GM12873 (cell line): ENCODE data around the gene ZC2HC1C.

Source experiments
- CTCF ChIP-seq: IDR thresholded peaks from 2 replicates; pipeline ENCODE4 v1.5.1; 2012; ENCODE audit warnings: low read depth, mild to moderate bottlenecking, moderate library complexity, low read length, control low read depth; ENCODE audit not compliant: insufficient read depth; ENCODE audit errors: missing control alignments

Gene ZC2HC1C

GRCh38 chr14:75053396-75054291, 15.8 kb upstream of the ZC2HC1C start:
- no peak for TF ChIP-seq CTCF

GRCh38 chr14:75054421-75054820, 15.0 kb upstream of the ZC2HC1C start:
- no peak for TF ChIP-seq CTCF

GRCh38 chr14:75059642-75060041, 9.8 kb upstream of the ZC2HC1C start:
- TF ChIP-seq CTCF = no peak

- TF ChIP-seq CTCF = no peak
These were observed 9.0 kb upstream of the ZC2HC1C start for GRCh38 chr14:75060420-75060819.

GRCh38 chr14:75063013-75063412, 6.4 kb upstream of the ZC2HC1C start:
- TF ChIP-seq CTCF = no peak

- TF ChIP-seq CTCF = no peak
These were observed 5.8 kb upstream of the ZC2HC1C start, which contains the start of gene ACYP1 for GRCh38 chr14:75063491-75064204. ACYP1 (minus strand) TSS chr14:75064024; CDS start chr14:75063553, 471 bp downstream.

GRCh38 chr14:75064205-75064567, 5.3 kb upstream of the ZC2HC1C start:
- TF ChIP-seq CTCF = no peak
